ENCODE measurements around the gene CAPRIN2.

- no peak for TF ChIP-seq CTCF (IDR thresholded peaks at IDR 0.05)
- no peak for TF ChIP-seq POLR2A (IDR thresholded peaks at IDR 0.05)
Observed at GRCh38 chr12:30707613-30708342, 47.0 kb downstream of the CAPRIN2 start.
